Heart left ventricle (tissue), 13 donors: ENCODE measurements around the gene SRGAP1.

Experiments used
- CTCF ChIP-seq, 12 donors: fragments of 200-600 bp; sonication (generic) in 4 of 12; IDR thresholded peaks; one replicate each; pipeline versions ENCODE4 v1.5.0 to v1.8.0; 2018 to 2022; ENCODE audit warnings: antibody characterized with exemption in 12 of 12, mild to moderate bottlenecking in 5 of 12
- POLR2A ChIP-seq, 2 donors: fragments of 450-650 bp; IDR thresholded peaks; one replicate each; pipeline ENCODE4 v1.6.1; 2017; ENCODE audit warnings: antibody characterized with exemption in 2 of 2, mild to moderate bottlenecking in 2 of 2, moderate library complexity in 2 of 2
- donor health status: ischemic (EF 13 %, LVEDD 7.1; RV severe dilation, severe dysfunction).
- donor health status: DM: no; HTN: yes; CAD: no.
- donor health status: DM: no; HTN: no; CAD: no.
- donor health status: ischemic (EF 25% LVEDD 6.9; RV normal size, moderate dysfunction).
- donor health status: ischemic (EF 25% LVEDD 5.7; RV mildly dilated, moderate dysfunction).
- donor health status: ischemic (EF 35%, LVEDD 5.7; RV mildly dilated, moderate dysfunction).
- donor health status: nonischemic (EF 11% LVEDD 7.7; RV severe dilation, severe dysfunction).
- donor health status: DM: yes; HTN: yes; CAD: no.
- donor health status: PGD.
- donor health status: ischemic (EF 29% LVEDD 5.4; RV normal size, mild dysfunction).
- donor health status: nonischemic (EF 23%, LVEDD 6.1; RV moderate dilation, normal function).

DNA sequence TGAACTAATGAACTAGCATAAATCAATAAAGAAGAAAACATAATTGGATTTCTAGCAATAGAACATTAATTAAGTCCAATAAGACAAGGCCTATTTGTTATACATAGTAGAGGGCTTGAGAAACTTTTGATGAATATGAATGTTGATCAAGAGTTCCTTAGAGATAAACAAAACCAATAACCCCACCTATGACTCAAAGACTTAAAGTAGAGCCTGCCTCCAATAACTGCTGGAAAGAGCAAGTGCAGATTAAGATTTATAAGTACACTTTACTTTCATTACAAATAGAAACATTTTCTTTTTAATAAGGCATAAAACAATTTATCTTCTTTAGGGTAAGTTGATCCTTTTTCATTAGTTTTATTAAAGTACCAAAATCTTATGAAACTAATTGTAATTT lies 185.7 kb downstream of the SRGAP1 start:
- TF ChIP-seq CTCF (IDR thresholded peaks at IDR 0.05) (no peak), POLR2A (IDR thresholded peaks at IDR 0.05) (no peak)
